HT-29 (cell line): Measurements from ENCODE around the gene EML6. TPM values are rescaled to one million over a fixed set of nuclear protein-coding genes. Genes with fewer than 3 reads are reported as not detected.

ENCODE experiments used
- DNase-seq: peaks from one replicate; pipeline ENCODE4 v3.0.0-alpha.2; 2015; ENCODE audit warnings: low spot score
- total RNA-seq: library from RNA; depleted of rRNA; stranded (reverse); fragments of >200 nt; shearing (Covaris generic); gene quantifications from 2 replicates; pipeline ENCODE4 v1.2.3, GENCODE V29; 2014

Gene EML6
- total RNA-seq, 1 experiment from 2014 or later = 3.0 TPM

DNA sequence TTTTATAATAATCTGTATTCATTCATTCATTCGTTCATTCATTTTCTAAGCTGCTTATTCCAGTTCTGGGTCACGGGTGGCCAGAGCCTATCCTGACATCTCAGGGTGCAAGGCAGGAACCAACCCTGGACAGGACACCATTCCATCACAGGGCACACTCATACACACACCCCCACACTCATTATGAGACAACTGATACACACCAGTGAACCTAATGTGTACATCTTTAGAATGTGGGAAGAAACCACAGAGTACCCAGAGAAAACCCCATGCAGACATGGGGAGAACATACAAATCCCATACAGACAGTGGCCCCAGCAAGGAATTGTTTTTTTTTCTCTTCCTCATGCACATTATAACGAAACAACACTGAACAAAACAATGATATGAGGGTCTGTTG is 272.1 kb downstream of the EML6 start:
- no peak for DNase-seq

DNA sequence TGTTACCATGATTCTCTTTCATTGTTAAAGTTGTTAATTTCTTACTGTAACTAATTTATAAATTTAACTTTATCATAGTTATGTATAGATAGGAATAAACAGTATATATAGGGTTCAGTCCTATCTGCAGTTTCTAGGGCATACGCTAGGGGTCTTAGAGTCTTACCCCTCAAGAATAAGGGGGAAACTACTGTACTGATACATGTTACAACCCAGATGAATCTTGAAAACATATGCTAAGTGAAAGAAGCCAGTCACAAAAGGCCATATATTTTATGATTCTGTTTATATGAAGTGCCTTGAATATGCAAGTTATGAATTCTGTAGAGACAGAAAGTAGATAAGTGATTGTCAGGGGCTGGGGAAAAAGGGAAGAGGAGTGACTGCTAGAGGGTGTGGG is 274.4 kb downstream of the EML6 start:
- DNase-seq = no peak

DNA sequence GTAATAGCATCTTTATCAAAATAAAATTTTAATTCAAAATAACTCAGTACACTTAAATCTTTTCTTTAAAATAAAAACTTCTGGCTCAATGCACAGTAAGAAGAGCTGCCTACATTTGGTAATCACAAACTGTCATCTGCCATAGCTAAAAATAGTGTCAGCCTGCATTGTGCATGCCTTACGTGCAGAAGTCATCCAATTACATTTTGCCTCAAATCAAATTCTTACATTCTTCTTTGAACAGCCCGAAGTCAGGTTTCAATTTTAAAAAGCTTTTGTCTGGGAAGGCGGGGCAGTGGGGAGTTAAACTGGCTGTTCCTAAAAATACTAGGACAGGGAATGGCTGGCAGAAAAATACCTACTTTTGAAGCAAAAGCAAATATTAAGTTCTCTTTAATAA is 275.7 kb downstream of the EML6 start:
- DNase-seq = no peak

DNA sequence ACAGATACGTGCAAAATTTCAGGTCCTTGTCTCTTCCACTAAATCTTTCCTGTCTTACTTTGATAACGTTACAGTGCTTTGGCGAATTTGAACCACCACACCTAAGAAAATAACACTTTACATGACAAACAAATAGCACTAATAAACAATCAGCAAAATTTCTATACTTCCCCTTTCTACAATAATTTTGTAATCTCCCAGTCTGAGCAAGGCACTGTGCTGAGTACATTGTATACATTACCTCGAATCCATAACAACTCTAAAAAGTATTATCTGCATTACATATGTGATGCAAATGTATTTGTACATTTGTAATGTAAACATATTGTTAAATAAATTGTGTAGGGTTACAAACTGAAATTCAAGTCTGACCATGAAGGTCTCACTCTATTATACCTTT is 276.9 kb downstream of the EML6 start:
- no peak for DNase-seq

DNA sequence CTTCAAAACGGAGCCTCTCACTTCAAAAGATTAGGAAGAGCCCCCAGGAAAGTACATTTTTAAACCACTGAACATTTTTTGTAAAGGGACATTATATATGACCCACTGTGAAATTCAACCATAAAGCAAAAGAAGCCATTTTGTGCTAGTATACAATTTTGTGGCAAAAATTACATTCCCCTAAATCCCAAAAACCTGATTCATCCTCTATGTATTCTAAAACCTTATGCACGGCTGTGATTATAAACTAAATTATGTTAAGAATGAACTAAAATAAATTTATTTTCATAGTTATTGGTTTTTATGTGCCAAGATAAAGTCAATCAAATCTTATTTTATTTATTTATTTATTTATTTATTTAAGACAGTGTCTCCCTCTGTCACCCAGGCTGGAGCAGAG is 278.3 kb downstream of the EML6 start:
- no peak for DNase-seq

DNA sequence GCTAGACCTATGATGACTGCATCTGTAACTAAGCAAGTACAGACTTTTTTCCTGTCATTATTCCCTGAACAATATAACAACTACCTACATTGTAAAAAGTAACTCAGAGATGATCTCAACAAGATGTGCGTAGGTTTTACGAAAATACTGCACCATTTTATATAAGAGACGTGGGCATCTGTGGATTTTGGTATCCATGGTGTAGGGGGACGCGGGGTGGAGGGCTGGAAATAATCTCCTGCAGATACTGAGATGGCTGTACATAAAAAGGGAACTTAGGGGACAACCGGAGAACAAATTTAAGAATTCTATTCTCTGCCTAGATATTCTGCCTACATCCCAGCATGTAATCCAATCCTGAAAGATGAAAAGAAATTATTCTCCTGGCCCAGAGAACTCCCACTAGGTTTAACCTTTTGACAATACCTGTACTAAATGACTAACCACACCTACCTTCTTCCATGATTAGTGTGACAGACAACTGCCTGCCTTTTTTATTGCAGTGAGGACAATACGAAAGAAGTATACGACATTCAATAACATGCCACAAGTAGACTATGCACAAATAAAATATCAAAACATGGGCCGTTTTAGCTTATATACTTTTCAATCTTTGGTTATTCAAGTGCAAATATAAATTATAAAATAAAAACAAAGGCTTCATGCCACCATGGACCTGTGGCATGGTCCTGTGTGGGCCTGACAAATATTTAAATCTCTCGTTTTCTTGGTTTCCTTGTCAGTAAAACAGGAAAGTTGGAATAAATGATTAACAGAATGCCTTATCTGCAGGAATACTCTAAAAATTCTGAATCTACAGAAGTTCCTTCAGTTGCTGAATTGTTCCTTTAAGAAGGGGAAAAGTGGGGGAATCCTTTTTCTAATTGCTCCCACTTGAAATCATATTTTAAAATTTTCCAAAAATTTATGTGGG is 280.5 kb downstream of the EML6 start:
- no peak for DNase-seq

DNA sequence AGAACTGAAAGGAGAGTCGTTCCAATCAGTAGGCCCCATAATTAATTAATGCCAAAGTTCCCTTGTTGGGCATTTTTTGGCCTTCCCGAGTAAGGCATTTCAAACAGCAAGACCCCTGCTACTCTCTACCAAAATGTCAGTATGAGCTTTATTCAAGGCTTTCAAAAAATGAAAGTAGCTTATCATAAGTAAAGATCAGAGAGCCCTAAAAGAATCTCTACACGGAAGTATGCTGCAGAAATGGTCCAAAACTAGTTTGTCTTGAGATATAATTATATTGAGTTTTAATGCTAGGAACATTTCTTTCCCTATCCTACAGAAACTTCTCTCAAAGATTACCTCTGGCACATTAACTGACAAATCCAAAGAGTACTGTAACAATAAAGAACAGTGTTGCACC is 282.8 kb downstream of the EML6 start:
- DNase-seq = no peak

DNA sequence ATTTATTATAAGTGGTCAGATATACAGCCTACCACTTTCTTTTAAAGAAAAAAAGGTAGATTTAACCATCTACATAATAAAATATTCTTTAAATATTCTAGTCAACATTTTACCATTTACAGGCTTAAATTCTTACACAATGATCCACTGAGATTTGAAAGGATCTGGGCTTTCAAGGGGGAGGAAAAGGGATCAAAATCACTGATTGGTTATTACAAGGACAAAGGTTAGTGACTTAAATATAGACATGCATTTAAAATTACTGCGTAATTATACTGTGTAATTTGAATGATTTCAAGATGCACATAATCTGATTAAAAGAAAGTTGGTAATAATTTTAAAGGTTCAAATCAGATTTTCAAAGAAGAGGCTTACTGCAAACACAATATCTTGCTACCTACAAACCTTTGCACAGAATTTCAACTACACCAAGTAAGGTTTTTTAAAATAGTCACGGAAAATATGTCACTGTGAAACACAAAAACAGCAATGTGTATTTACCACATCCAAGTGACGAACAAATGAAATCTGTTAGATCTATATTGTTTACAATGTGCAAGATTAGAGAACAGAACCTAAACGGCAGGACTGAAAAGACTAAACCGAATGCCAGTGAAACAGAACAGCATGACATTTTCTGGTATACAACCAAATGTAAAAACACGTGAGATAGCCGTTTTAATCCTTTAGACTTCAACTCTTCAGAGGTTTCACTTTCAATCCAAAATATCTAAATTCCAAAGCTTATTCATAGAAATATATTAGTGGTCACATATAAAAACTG is 286.0 kb downstream of the EML6 start:
- no peak for DNase-seq

DNA sequence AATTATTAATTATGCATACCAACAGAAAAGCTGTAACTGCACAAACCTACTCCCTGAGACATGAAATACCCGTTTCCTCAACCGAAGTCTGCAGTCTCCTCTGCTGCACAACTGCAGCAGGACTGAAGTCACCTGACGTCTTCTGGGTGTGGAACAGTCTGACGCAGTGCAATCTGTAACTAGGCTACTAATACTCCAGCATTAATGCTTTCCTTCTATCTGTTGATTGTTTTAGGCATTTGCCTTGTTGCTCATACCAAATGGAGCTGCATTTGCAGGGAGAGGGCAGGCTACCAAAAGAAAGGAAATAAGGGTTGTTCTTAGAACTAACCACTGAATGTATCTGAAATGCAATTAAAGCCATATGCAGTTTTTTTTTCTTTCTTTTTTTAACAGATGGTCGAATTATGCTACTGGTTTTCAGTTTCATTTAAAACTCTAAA is 286.7 kb downstream of the EML6 start:
- DNase-seq = peak; percentile 41

DNA sequence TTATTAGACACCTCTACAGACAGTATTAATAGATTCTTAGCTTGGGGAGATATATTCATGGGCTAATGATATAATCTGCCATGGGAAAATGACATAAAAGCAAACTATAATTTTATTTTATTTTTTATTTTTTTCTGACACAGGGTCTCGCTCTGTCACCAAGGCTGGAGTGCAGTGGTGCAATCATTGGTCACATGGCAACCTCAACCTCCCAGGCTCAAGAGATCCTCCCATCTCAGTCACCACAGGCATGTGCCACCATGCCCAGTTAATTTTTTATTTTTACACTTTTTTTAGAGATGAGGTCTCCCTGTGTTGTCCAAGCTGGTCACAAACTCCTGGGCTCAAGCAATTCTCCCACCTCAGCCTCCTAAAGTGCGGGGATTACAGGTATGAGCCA is 287.5 kb downstream of the EML6 start:
- DNase-seq = no peak

DNA sequence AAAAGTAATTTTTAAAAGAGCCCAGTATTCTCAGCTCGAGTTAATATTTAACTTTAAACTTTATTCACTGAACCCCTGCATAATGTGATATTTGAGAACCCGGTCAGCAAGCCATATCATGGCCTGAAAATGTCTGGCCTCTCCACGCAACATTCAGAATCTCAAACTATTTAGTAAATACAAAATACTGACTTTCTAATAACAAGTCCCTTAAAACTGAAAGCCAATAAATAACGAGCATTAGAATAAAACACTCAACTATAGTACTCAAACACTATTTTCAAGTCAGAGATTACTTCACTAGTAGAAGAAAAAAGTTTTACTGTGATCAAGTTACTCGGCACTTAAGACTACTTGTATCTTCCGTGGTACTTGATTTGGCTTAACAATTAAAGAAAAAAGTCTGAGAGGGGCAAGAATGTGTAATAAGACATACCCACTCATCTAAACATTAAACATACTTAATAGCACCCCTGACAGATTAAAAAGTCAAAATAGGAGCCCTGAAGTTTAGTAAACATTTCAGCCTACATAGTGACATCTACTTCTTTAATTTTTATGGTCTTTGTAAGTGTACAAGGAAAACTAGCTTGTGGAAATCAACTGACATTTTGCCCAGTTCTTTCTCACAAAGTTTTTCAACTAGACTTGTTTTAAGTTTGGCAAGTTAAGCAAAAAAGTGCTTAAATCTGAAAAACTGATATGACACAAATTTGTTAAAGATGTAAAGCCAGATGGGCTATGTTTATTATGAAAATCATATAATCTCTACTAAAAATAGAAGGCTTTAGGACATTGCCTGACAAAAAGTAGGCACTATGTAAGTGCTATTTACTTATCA is 288.6 kb downstream of the EML6 start:
- peak; percentile 52 for DNase-seq

DNA sequence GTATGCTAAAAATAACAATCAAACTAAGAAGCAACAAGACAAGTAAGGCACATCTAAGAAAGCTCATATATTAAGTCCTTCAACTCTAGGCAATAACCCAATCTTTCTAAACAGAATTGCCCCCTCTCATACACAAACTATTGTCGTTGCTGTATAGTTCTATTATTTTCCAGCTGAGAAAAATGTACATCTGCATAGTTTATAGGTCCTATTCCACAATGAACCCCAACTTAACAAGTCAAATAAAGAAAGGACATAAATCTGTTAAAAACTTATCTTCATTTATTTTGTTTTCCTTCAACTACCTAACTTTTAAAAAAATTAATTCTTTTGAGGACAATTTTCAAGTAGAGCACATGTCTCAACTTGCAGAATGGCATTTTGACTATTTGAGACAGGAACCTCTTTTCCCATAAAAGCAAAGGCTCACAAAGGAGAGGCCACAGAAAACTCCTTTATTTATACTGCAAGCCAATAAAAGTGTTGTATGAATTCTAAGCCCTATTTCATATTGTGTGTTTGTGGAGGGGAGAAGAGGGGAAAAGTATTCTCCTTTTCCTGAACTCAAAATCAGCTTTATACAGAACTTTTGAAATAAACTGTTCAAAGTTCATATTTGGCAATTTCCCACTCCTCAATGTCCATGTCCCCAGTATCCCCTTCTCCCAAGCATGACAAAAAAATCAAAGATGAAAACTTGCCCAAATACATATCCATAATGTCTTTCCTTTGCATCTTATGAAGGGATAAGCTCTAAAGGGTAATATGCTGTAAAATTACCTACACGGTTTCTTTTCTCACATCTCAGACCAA is 289.4 kb downstream of the EML6 start:
- DNase-seq = peak; percentile 16

DNA sequence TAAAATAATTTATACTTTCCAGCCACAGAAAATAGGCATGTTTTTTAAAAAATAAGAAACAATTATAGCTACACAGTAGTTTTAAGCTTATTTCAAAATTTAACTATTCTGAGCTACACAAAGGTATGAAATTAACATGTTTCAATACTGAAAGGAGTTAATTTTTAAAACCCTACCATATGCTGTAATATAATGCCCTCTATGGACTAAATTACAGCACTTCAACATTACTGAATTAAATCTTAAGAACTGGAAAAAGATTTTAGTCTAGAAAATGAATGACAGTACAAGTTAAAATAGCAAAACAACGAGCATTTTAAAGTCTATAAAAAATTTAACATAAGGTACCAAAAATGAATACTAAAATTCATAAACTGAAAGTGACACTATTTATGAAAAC is 290.5 kb downstream of the EML6 start:
- no peak for DNase-seq

DNA sequence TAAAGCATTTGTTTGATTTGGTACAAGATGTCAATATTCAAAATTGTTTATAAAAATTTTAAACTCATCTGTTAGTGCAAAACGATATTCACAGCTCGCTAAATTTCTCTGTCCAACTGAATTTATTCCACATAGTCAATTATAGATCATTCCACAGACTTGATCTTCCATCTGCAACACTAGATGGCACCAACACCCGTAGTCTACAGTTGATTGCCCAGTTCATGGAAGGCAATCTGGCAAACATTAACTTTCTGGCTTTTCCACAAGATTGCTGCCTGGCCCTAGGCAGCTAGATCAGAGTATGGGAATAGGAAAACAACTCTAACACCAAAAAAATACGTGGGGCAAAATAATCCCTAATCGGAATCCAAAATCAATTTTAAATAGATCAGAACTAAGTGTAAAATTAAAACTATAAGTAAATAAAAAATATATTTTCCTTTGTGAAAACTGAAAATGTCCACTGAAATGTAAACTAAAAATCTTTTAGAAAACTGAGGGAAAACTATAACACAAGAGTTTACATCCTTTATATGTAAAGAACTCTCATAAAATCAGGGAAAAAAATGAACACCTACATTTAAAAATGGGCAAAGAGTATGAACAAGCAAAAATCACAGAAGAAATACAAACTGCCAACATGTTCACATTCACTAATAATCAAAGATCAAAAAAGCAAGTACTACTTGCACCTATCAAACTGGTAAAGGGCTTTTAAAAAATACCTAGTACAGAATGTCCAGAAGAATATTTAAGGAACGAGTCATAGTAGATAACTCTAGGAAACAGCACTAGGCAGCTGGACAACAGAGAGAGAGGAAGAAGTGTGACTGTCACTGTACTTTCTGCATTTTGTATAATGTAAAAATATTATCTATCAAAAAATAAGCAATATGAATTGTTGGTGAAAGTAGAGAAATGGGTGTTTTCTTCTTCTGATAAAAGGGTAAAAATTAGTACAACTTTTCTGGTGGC is 291.8 kb downstream of the EML6 start:
- peak; percentile 89 for DNase-seq

DNA sequence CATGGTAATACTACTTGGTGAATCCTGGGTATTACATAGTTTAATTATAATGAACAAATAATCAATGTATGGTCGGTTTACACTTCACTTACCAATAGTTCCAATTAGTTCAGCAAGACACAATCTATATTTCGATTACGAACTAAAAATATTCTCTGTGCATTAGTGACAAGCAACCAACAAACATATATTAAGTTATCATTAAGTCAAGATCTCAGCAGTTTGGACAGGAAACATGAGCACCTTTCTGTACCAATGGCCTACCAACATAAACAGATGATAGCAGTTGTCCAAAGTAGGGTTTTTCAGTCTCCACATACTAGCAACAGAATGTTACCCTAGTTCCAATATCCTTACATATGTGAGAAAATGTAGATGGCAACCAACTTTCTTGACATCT is 294.0 kb downstream of the EML6 start:
- no peak for DNase-seq

DNA sequence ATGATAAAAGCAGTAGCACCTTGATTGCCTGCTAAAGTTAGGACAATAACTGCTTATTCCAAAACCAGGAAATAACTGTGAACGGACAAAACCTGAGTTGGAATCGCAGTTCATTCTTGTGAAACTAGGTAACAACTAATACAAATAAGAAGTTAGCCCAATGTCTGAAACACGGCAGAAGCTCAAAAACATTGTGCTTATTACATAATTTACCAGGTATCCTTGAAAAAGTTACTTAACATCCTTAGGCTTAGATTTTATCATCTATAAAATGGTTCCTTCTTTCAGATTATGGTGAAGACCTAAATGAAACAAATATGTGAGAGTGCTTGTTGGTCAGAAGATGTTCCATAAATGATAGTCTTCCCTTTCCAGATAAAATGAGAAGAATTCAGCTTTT is 294.4 kb downstream of the EML6 start:
- DNase-seq = no peak

DNA sequence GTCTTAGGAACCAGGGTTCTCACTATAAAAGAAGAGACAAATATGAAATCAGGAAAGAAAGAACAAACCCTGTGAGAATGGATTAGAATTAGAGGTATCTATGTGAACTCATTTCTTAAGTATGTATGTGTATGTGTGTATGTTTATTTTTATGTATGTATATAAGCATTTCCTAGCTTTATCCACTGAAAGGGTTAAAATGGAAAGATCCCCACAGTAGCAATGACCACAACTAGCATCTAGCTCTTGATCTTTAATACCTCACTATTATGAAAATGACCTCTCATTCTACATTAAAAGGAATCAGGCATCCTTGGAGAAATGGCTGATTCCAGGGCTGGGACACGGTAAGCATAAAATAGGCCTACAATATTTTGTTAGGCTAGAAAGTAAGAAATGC is 295.2 kb downstream of the EML6 start:
- DNase-seq = no peak

DNA sequence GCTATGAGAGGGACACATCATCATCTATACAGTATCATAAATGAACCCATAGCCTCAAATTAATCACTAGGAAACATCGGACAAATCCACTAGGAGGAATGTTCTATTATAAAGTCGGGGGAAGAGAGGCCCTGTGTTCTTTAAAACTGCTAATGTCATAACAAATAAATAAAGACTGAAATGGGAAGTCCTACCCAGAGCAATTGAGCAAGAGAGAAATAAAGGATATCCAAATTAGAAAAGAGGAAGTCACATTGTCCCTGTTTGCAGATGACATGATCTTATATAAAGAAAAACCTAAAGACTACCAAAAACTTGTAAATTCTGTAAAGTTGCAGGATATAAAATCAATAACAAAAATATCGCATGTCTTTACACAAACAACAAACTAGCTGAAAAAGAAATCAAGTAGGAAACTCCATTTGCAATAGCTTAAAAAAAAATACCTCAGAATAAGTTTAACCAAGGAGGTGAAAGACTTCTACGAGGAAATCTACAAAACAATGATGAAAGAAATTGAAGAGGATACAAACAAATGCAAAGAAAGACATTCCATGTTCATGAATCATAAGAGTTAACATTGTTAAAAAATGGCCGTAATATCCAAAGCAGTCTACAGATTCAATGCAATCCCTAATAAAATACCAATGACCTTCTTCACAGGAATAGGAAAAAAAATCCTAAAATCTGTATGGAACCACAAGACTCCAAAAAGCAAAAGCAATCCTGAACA is 296.2 kb downstream of the EML6 start:
- DNase-seq = no peak
